ENCODE data around the gene PBRM1. TPM values are rescaled to one million over a fixed set of nuclear protein-coding genes. Genes with fewer than 3 reads are reported as not detected.

The PBRM1 gene
- total RNA-seq, 2 experiments from 2014 or later, result 83.2 to 91.8 TPM

DNA sequence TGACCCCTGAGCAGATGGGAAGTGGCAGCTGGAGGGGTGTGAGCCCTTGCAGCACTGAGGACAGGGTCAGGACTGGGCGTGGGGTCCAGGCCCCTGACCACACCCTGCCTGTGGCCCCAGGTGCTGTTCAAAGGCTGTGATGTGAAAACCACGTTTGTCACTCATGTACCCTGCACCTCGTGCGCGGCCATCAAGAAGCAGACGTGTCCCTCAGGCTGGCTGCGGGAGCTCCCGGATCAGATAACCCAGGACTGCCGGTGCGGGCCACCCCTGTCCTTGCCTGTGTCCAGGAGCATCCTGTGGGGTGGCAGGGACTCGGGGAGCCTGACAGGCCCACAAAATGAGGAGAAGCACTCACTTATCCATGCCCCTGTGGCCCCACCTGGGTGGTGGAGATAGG, 184.7 kb downstream of the PBRM1 start:
- no peak for ATAC-seq
- H3K4me3 Mint-ChIP-seq, result no peak overlapping the region
- H3K4me1 Mint-ChIP-seq (ENCODE audit: low read depth), result peaks cover 10% of the 10 kb centered on the region
- DNase-seq, result no peak
- H3K9me3 Mint-ChIP-seq (ENCODE audit: insufficient read depth), result no peaks in the 10 kb centered on the region
- ChIA-PET POLR2A (no interaction called here), CTCF (no interaction called here)
- H3K27ac Mint-ChIP-seq, result no peak overlapping the region
- H3K27me3 Mint-ChIP-seq (ENCODE audit: low read depth), result peaks cover 8% of the 10 kb centered on the region
- H3K36me3 Mint-ChIP-seq (ENCODE audit: low read depth), result no peaks in the 10 kb centered on the region

DNA sequence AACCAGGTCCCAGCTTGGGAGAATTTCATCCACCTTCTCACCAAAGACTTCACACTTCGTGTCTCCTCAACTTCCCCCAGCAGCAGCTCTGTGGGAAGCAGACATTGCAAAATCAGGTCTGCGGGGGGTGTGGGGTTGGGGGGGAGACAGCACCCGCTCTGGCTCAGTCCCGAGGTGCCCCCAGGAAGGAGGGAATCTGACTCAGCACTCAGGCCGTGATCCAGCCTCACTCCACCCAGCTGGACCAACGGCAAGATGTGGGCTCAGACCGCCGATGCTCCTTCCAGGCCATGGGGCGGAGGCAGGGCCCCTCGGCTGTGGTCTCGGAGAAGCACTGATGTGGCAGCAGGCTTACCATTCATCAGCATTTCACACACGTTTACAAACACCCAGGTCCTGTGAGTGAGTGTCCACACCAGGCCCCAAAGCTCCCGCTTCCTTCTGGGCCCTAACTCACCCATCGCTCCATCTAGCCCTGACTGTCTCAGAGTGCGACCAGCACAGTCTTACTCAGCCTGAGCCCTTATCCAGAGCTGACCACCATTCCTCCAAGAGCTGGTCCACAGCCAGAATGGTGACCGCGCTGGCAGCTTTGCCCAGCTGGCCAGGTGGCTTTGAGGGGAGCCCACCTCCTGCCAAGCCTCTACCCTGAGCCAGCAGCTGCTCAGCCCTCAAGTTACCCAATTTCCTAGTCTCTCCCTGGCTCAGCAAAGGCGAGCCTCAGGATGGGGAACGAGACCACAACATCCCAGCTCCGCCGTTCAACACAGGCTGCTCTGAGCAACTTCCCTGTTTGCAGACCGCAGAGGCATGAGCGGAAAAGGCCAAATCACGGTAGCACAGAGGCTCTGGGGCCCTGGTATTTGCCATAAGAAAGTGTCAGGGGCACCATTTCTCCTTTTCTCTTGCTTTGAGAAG, 187.3 kb downstream of the PBRM1 start:
- no peaks in the 10 kb centered on the region for H3K9me3 Mint-ChIP-seq (ENCODE audit: insufficient read depth)
- H3K4me3 Mint-ChIP-seq, result no peak overlapping the region
- no peak for ATAC-seq
- H3K27ac Mint-ChIP-seq, result no peak overlapping the region
- peaks cover 8% of the 10 kb centered on the region for H3K27me3 Mint-ChIP-seq (ENCODE audit: low read depth)
- H3K4me1 Mint-ChIP-seq (ENCODE audit: low read depth), result peaks cover 11% of the 10 kb centered on the region
- no peaks in the 10 kb centered on the region for H3K36me3 Mint-ChIP-seq (ENCODE audit: low read depth)
- POLR2A ChIA-PET, result interaction anchor here (0.8 to 1.7 kb wide), 2 partner anchors 10 to 33 kb away, joined by 3 to 5 read pairs; no protein-coding TSS in a partner anchor
- DNase-seq, result no peak
- CTCF ChIA-PET, result interaction anchor here (1.0 kb wide), 1 partner anchor 9 kb away, joined by 3 read pairs; no protein-coding TSS in a partner anchor

DNA sequence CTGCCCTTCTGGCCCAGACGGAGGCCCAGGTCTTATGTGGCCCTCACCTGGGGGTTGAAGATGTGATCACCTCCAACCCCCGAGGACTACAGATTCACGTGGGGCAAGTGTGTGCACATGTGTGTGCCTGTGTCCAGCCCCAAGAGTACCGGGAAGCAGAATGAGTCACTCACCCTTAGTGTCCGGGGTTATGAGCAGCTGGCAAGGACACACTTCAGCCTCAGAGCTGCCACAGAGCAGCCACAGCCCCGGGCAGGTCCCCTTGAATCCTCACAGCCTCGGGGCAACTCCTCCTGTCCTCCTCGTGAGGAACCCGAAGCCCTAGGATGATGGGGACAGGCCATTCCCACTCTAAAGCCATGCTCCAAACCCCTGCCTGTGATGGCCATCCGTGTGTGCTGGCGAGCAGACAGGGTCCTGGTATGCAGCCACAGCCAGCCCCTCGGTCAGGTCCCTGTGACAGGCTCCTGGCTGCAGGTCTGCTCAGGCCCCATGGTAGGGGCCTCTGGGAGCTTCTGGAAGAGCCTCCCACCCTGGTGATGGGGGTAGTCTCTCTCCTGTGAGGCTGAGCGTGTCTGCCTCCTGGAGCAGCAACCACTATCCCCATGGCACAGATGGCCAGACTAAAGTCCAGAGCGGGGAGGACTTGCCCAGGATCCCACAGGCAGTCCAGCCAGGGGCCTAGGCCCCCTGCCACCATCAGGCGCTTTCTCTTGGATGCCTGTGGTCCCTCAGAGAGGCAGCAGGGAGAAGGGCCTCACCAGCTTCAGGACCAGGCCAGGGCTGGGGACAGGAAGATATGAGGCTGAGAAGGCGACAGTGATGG, 189.7 kb downstream of the PBRM1 start:
- peaks cover 9% of the 10 kb centered on the region for H3K36me3 Mint-ChIP-seq (ENCODE audit: low read depth)
- no peak overlapping the region for H3K4me3 Mint-ChIP-seq
- H3K4me1 Mint-ChIP-seq (ENCODE audit: low read depth), result peaks cover 11% of the 10 kb centered on the region
- ChIA-PET CTCF (interaction anchor here (0.7 kb wide), 1 partner anchor 13 kb away, joined by 3 read pairs; no protein-coding TSS in a partner anchor), POLR2A (interaction anchor here (1.1 kb wide), 1 partner anchor 16 kb away, joined by 4 read pairs; no protein-coding TSS in a partner anchor)
- peaks cover 8% of the 10 kb centered on the region for H3K27me3 Mint-ChIP-seq (ENCODE audit: low read depth)
- no peak for ATAC-seq
- H3K27ac Mint-ChIP-seq, result no peak overlapping the region
- no peaks in the 10 kb centered on the region for H3K9me3 Mint-ChIP-seq (ENCODE audit: insufficient read depth)
- no peak for DNase-seq

Other genes starting within 250 kb of the PBRM1 start
- under 1 TPM; 0.13 to 0.21 TPM for gene SEMA3G, start 240.8 kb downstream of the PBRM1 start, total RNA-seq
- 1 to 10 TPM in 1 of 2 experiments, under 1 TPM in 1; 0.84 to 2.1 TPM for gene TNNC1, start 231.9 kb downstream of the PBRM1 start, total RNA-seq
- 10 to 100 TPM; 77.2 to 82.6 TPM for gene NISCH, start 230.3 kb downstream of the PBRM1 start, total RNA-seq
- under 1 TPM in 1 of 2 experiments, not detected in 1; 0.05 TPM for gene STAB1, start 190.6 kb downstream of the PBRM1 start, total RNA-seq
- gene NT5DC2, start 152.1 kb downstream of the PBRM1 start, total RNA-seq, result 10 to 100 TPM; 52.8 to 53.1 TPM
- gene UQCC5, start 149.3 kb downstream of the PBRM1 start, total RNA-seq, result 10 to 100 TPM in 1 of 2 experiments, 1 to 10 TPM in 1; 9.0 to 15.1 TPM
- 10 to 100 TPM; 85.5 to 86.2 TPM for gene GNL3, start 119 bp upstream of the PBRM1 start, total RNA-seq
- 10 to 100 TPM; 36.4 to 38.2 TPM for gene GLT8D1, start 19.9 kb upstream of the PBRM1 start, total RNA-seq
- gene SPCS1, start 20.2 kb upstream of the PBRM1 start, total RNA-seq, result 100 to 1,000 TPM in 1 of 2 experiments, 10 to 100 TPM in 1; 96.1 to 105 TPM
- 10 to 100 TPM; 21.9 to 23.7 TPM for gene NEK4, start 85.0 kb upstream of the PBRM1 start, total RNA-seq
- gene ITIH1, start 91.7 kb upstream of the PBRM1 start, total RNA-seq, result not detected
- not detected for gene ITIH3, start 108.9 kb upstream of the PBRM1 start, total RNA-seq
- gene ITIH4, start 144.8 kb upstream of the PBRM1 start, total RNA-seq, result 10 to 100 TPM; 15.1 to 16.3 TPM
- 1 to 10 TPM; 1.5 TPM for gene MUSTN1, start 149.1 kb upstream of the PBRM1 start, total RNA-seq
- 10 to 100 TPM; 26.5 to 29.9 TPM for gene STIMATE, start 211.6 kb upstream of the PBRM1 start, total RNA-seq